Measurements from ENCODE around the gene TPD52L1.

Gene TPD52L1

DNA sequence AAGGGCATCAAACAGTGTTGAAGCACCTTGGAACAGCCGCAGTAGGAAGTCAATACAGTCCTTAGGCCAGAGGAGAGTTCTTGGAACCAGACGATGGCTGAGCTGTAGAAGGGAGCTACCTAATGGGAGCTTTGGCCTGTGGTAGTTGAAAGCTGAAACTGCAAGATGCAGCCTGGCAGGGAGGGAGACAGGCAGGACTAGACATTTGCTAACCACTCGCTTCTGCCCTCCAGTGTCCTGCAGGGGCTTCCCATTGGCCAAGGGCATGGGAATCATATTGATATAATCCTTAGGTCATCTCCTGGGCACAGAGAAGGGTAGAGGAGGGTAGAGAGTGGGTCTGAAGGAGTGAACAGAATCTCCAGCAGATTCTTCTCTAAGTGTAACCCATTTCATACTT, 60.4 kb downstream of the TPD52L1 start:
- no peak for DNase-seq

- DNase-seq: no peak
These were observed 61.8 kb downstream of the TPD52L1 start for GRCh38 chr6:125215252-125215819.

DNA sequence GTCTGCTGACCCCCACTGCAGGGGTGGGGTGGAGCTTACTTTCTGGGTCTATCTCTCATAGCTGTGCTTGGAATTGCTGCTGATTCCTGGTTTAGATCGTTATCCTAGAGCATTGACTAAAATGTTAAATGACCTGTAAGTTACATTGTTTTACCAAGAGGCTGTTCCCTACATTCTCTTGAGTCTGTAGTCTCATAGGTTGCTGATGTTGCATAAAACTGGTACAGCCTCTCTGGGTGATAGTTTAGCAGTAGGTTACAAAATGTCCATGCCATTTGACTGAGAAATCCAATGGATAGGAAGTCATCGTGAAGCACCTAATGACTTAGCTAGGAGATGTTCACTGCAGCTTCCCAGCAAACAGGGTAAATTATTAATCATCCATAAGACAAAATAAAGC, 62.4 kb downstream of the TPD52L1 start:
- DNase-seq: no peak

DNA sequence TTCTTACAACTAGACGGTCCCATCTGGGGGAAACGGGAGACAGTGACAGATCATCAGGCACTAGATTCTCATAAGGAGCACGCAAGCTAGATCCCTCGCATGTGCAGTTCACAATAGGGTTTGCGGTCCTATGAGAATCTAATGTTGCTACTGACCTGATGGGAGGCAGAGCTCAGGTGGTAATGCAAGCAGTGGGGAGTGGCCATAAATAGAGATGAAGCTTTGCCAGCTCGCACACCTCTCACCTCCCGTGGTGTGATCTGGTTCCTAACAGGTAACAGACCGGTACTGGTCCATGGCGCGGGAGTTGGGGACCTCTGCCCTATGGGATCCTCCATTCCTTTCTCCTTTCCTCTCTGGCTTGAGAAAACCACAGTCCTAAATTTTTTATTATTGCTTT, 63.8 kb downstream of the TPD52L1 start:
- DNase-seq: no peak

GRCh38 chr6:125217992-125218391, 64.4 kb downstream of the TPD52L1 start:
- no peak for DNase-seq

DNA sequence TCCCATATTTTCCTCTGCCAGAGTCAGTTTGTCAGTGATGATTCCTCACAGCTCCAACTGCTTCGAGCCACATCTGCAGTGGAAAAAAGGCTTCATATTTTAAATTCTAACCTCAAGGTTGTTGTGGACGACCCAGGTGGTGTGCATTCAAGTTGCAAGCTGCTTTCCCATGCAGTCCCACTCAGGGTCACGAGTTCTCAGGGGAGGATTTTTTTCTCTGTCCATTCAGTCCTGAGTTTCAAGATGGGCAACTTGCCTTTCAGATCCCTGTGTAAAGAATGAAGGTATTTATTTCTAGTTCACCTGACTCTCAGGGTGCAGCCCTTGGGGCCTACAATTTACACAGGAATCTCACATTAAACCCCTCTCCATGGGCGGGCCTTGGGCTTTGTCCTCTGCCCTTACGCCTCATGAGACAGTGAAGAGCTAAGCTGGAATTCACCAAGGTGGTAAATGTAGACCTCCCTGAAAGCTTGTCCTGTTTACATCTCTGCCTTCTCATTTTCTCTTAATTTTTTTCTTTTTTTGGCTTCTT, 65.9 kb downstream of the TPD52L1 start:
- DNase-seq: no peak

- no peak for DNase-seq
These were observed 67.1 kb downstream of the TPD52L1 start for GRCh38 chr6:125220712-125221111.

DNA sequence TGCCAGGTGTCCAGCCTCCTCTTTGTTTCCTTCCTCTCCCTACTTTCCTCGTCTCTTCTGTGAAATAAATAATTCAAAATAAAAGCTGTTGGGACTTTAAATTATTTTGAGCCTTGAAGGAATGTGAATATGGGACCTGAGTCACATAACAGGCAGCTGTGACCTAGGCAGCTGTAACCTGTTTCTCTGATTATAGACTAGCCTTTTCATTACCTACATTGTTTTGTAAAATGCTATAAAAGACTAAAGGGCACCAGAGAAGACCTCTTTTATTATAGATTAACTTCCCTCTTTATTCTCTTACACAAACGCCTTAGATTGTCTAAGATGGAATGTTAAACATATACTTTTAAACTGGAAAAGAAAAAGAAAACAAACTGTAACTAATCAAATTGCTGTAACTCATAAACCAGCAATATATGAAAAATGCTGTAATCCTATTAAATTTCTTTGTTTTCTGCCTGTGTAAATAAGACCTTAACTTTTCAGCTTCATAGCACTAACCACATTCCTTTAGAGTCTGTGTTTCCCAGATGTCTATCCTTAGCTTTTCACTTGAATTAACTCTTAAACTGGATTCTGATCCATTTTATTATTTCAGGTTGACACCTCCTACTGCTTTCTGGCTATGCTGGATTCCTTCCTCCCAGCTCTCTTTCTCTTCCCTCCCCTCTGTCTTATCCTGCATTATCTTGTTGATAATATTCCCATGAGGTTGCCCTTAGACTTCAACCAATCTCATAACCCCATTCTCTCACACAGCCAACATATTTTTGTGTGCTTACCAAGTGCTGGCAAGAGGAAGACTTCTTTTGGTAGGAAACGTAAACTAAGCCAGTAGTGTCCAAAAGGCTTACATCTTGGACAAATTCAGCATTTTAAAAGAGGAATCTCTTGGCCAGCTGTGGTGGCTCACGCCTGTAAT, 69.2 kb downstream of the TPD52L1 start:
- no peak for DNase-seq

GRCh38 chr6:125224231-125224861, 70.8 kb downstream of the TPD52L1 start:
- no peak for DNase-seq

DNA sequence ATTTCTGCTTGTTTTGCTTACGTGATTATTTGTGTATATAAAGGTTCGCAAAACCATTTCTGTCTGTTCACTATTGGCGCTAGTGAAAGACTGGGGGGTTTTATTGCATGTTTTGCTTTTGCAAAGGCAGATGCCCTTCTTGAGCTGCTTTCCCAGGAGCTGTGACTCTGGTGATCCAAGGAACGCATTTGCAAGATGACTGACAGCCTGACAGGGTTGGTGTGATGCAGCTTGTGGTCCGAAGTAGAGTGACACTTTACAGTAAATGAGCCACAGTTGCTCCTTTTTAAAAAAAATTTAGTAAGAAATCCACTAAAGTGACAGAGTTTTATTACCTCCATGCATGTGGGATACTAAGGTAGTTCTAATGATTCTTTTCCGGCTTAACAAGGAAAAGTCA, 73.7 kb downstream of the TPD52L1 start:
- no peak for DNase-seq

DNA sequence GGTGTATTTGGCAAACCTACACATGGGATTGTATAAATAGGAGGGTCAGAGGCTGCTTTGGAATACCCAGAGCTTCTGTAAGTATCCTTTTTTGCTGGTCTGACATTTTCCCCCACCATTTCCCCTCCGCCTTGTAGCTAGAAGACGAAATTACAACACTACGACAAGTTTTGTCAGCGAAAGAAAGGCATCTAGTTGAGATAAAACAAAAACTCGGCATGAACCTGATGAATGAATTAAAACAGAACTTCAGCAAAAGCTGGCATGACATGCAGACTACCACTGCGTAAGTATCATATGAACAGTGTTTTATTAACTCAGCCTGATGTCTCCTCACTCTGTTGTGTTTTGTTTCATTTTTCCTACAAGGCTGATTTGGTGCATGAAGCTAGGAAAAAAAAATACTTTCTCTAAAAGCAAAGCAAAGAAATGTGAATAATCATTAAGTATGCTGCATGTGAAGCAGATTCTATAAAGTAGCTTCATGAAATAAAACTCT, 75.5 kb downstream of the TPD52L1 start:
- DNase-seq: no peak

- no peak for DNase-seq
These were observed 77.1 kb downstream of the TPD52L1 start for GRCh38 chr6:125230674-125231073.

DNA sequence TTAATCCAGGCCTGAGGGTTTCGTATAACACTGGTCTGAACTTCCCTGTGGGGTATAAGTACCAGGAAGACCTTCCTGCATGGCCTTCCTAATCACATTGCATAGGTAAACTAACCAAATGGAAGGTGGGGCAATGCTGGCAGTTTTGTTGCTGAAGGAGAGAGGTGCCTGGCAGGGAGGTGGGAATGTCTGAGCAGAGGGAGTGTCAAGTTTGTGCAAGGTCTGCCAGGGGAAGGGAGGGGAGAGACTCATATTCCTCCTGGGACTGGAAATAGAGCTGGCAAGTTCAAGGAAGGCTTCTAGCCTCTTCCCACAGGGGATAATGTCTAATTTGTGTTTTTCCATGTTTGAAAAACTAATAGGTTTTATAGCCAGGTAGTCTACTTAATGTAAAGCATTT, 77.6 kb downstream of the TPD52L1 start:
- DNase-seq: no peak

DNA sequence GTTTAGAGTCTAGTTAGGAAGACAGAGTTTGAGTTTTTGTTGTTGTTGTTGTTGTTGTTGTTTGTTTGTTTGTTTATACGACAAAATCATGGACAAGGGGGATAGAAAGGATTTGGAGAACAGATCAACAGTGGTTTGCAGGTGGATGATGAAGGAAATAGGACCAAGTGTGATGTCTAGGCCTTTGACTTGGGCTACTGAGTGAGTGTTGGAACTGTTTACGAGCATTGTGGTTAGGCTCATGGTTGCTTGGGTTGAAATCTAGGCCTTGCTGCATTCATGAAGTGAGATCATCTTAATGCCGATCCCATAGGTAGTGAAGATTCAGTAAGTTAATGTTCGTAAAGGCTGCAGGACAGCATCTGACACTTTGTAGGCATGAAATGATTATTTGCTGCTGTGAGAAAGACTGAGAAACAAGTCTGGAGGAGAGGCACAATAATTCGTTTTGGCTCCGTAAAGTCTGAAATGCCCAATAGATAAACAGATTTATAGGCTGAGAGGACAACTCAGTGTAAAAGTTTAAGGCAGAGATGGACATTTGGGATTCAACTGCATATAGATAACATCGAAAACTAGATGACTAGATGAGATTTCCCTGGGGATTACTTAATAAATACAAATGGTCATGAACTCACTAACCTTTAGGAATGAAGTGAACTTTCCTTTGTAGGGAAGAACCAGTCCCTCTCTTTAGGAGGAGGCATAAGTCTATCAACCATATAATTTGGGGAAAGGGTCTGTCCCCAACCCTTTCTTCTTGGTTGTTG, 78.2 kb downstream of the TPD52L1 start:
- DNase-seq: no peak

GRCh38 chr6:125232466-125232865, 78.9 kb downstream of the TPD52L1 start:
- no peak for DNase-seq

DNA sequence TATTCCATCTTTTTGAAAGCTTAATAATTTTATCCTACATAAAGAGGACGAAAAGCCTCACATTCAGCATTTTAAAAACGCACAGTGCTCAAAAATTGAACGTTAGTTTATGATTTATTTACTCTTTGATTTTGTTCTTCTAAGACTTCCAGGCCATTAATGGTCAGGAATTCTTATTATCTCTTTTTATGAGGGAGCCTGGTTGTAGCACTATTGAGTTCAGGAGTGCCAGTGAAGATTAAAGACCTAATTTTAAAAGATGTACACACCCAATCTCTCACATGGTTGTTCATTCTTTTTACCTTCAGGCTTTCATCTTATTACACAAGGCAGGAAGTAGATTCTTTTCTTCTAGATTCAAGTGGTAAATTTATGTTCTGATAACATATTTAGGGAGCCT, 79.6 kb downstream of the TPD52L1 start:
- no peak for DNase-seq

GRCh38 chr6:125236536-125237327, 83.2 kb downstream of the TPD52L1 start:
- no peak for DNase-seq

GRCh38 chr6:125237764-125238163, 84.2 kb downstream of the TPD52L1 start:
- DNase-seq: no peak

DNA sequence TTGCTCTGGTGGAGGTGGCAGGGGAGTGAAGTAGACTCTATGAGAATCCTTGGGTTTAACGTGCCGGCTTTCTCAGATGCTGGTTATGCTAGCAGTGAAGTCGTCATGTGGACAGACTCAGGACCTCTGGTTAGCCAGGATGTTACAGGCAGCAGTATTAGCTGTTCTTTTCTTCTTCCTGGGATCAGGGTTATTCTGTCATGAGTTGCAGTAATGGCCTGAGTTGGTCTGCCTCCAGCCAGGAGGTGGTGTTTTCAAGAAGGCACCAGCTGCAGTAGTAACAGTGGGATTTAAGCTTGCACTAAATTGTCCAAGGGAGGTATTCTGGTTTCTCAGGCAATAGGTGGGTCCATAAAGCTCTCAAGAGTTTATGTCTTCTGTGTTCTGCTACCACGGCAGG, 91.5 kb downstream of the TPD52L1 start:
- no peak for DNase-seq

DNA sequence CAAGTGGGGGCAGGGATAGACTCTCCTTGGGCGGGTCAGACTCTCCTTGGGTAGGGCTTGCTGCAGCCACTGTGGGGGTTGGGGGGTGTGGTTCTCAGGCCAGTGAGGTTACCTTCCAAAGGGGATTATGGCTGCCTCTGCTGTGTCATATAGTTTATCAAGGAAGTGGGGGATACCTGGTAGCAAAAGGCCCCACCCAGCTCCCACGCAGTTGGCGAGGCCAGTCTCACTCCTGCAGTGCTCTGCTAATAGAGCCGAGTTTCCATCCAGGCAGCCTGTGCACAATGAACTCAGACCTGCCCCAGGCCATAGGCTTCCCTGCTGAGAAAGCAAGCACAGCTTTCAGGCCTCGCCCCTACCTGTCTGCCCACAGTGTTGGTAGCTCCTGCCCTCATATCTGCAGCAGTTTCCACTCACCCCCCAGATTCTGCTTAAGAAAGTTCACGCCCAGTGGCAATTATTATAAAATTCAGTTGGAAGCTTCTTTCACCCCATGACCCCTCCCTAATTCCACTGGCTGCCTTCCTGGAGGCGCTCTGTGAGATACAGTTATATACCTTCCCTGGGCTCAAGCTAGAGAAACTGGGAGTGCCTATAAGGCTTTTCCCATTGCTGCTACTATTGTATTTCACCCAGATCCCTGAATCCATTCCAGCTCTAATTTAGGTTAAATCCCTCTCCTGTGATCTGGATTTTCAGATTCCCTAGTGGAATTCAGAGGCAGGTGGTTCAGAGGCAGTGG, 92.1 kb downstream of the TPD52L1 start:
- DNase-seq: peak; percentile 28 to 46

GRCh38 chr6:125246566-125246965, 93.0 kb downstream of the TPD52L1 start:
- DNase-seq: no peak

Data from NCI-H2081 (cell line).